Smooth muscle cell (in vitro differentiated cells): Measurements from ENCODE around the gene SPECC1. TPM values are rescaled to one million over a fixed set of nuclear protein-coding genes. Genes with fewer than 3 reads are reported as not detected.
"Not testable (repeated sequence)": the region's sequence is repeated elsewhere in the genome, so short reads cannot be mapped to it uniquely, and the experiment has no call there.

Experiments
- DNase-seq: peaks from one replicate; lab custom pipeline; 2025; ENCODE audit not compliant: unreplicated experiment; lab: John Stamatoyannopoulos, UW
- H2AFZ ChIP-seq: fragments of 200-600 bp; sonication (generic); 2 replicates; pipeline ENCODE4 v1.6.0; 2016; ENCODE audit warnings: antibody characterized with exemption, low read depth, mild to moderate bottlenecking
- H3F3A ChIP-seq: fragments of 200-600 bp; sonication (generic); 2 replicates; pipeline ENCODE4 v1.6.0; 2017; ENCODE audit warnings: antibody characterized with exemption, low read depth
- H3K27ac ChIP-seq: fragments of 200-600 bp; sonication (generic); 2 replicates; pipeline ENCODE4 v1.5.1; 2016; ENCODE audit warnings: low read depth, mild to moderate bottlenecking
- H3K27me3 ChIP-seq: fragments of 200-600 bp; sonication (generic); 2 replicates; pipeline ENCODE4 v1.6.1; 2016; ENCODE audit warnings: low read depth, mild to moderate bottlenecking
- H3K36me3 ChIP-seq: fragments of 200-600 bp; sonication (generic); 2 replicates; pipeline ENCODE4 v1.5.1; 2016; ENCODE audit warnings: low read depth
- H3K4me1 ChIP-seq: fragments of 200-600 bp; sonication (generic); 2 replicates; pipeline ENCODE4 v1.5.1; 2016; ENCODE audit warnings: low read depth
- H3K4me2 ChIP-seq: fragments of 200-600 bp; sonication (generic); 2 replicates; pipeline ENCODE4 v1.6.0; 2016; ENCODE audit warnings: mild to moderate bottlenecking
- H3K4me3 ChIP-seq: fragments of 200-600 bp; sonication (generic); 2 replicates; pipeline ENCODE4 v1.5.1; 2016; ENCODE audit warnings: mild to moderate bottlenecking
- H3K79me2 ChIP-seq: fragments of 200-600 bp; sonication (generic); 2 replicates; pipeline ENCODE4 v1.6.0; 2016; ENCODE audit warnings: low read depth, mild to moderate bottlenecking
- H3K9ac ChIP-seq: fragments of 200-600 bp; sonication (generic); 2 replicates; pipeline ENCODE4 v1.6.0; 2016; ENCODE audit warnings: low read depth
- H3K9me3 ChIP-seq: fragments of 200-600 bp; sonication (generic); replicated peaks from 2 replicates; pipeline ENCODE4 v1.5.1; 2016; ENCODE audit warnings: low read depth
- H4K20me1 ChIP-seq: fragments of 200-600 bp; sonication (generic); 2 replicates; pipeline ENCODE4 v1.6.0; 2016; ENCODE audit warnings: low read depth
- CTCF ChIP-seq: fragments of 200-600 bp; sonication (generic); IDR thresholded peaks from 2 replicates; pipeline ENCODE4 v1.5.1; 2017; ENCODE audit warnings: borderline replicate concordance, mild to moderate bottlenecking, antibody characterized with exemption; ENCODE audit not compliant: insufficient read depth, poor library complexity, severe bottlenecking
- WGBS: methylation state at CpG from one replicate; pipeline ENCODE4 v1.1.7; 2016; ENCODE audit warnings: low lambda C conversion rate; 5-methylcytosine and 5-hydroxymethylcytosine counted together
- polyA plus RNA-seq: library from polyadenylated mRNA; unstranded; fragments of >200 nt; fragmentation: Nextera tagmentation; extraction: Ambion mirVana; gene quantifications from 2 replicates; pipeline ENCODE4 v1.2.1, GENCODE V29; 2016
- total RNA-seq: library from RNA; depleted of rRNA; stranded (reverse); fragments of >200 nt; gene quantifications from 2 replicates; pipeline ENCODE4 v1.2.3, GENCODE V29; 2014

SPECC1 gene
- total and polyA plus RNA-seq, 2 experiments from 2014 or later = 20.0 to 72.0 TPM

DNA sequence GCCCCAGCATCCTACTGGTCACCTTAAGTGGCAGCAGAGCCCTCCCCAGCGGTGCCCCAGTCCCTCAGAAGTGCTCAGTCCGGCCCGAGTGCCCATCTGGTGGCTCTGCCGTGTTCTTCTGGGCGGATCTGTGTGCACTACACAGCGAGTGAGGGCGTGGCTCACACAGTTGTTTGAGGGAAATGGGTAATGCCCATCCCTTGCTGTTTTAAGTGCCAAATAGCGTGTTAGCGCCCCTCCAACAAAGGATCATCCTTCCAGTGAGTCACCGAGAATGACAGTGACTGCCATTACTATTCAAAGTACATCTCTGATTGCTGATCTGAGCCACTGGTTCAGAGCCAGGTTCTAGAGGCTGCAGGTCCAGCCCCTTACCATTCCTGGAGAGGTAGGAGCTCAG lies 306.2 kb downstream of the SPECC1 start:
- Histone ChIP-seq H2AFZ (no peak overlapping the region), H3K9me3 (no peaks in the 10 kb centered on the region), H4K20me1 (no peaks in the 10 kb centered on the region), H3K36me3 (no peaks in the 10 kb centered on the region), H3K27ac (no peak overlapping the region), H3K9ac (no peak overlapping the region), H3K4me2 (no peak overlapping the region), H3K4me3 (no peak overlapping the region), H3K4me1 (no peaks in the 10 kb centered on the region), H3K79me2 (no peaks in the 10 kb centered on the region), H3K27me3 (no peaks in the 10 kb centered on the region), H3F3A (no peaks in the 10 kb centered on the region)
- no peak for DNase-seq
- WGBS = 98% methylated on average over 10 of the region's 10 CpGs
- no peak for TF ChIP-seq CTCF

DNA sequence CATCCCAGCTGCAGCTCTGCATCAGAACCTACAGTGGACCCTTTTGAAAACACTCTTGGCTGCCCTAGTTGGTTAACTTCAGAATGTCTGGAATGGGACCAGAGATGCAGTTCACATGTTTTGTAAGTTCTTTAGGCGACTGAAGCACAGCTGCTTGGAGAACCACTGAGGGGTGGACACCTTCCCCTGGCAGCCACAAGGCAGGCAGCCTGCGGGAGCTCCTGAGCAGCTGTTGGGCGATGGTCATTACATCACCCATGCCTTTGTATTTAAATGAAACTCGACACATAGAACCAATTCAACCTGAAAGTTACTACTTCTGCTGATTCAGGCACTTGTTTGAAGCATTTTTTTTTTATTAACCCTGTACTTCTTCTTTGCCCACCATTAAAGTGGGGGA lies 306.7 kb downstream of the SPECC1 start:
- Histone ChIP-seq H2AFZ (no peak overlapping the region), H4K20me1 (no peaks in the 10 kb centered on the region), H3F3A (no peaks in the 10 kb centered on the region), H3K27me3 (no peaks in the 10 kb centered on the region), H3K9ac (no peak overlapping the region), H3K79me2 (no peaks in the 10 kb centered on the region), H3K36me3 (no peaks in the 10 kb centered on the region), H3K4me2 (no peak overlapping the region), H3K27ac (no peak overlapping the region), H3K4me3 (no peak overlapping the region), H3K4me1 (no peaks in the 10 kb centered on the region), H3K9me3 (no peaks in the 10 kb centered on the region)
- no peak for TF ChIP-seq CTCF
- DNase-seq = no peak
- 95% methylated on average over 4 of the region's 4 CpGs for WGBS

DNA sequence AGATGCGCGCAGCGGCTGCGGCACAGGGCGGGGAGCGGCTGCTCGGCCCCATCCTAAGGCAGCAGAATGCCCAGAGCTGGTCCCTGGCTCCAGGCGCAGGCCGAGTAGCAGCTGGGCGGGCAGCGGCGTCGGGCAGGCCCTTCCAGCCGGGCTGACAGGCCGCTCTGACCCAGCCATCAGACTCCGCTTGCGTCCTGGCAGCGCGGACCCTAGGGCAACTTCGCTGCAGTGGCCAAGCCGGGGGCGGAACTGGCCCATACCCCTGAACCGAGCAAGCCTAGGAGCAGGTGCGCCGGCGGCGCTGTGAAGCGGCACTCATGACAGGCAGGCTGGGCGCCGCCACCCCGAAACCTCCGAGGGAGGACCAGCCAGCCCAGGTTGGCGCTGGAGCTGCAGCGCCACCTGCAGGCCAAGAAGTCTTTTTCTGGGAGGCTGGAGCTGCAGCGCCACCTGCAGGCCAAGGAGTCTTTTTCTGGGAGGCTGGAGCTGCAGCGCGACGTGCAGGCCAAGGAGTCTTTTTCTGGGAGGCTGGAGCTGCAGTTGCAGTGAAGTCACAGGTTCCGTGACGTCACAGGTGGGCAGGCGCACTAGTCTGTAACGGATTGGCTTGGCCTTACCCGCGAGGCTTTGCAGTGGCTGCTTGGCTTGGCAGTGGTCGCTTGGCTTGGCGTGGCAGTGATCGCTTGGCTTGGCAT lies 311.5 kb downstream of the SPECC1 start:
- not testable (repeated sequence) for H3K27me3 ChIP-seq, H3K79me2 ChIP-seq, H3K36me3 ChIP-seq, H3K9me3 ChIP-seq, H4K20me1 ChIP-seq, H3K4me1 ChIP-seq, H2AFZ ChIP-seq, H3K9ac ChIP-seq, H3K27ac ChIP-seq, H3F3A ChIP-seq
- 31% methylated on average over 42 of the region's 47 CpGs for WGBS
- DNase-seq = peak; percentile 18
- peak; percentile 99 for TF ChIP-seq CTCF
- Histone ChIP-seq H3K4me3 (peak overlapping the region; percentile 53), H3K4me2 (peak overlapping the region; percentile 85)

- not testable (repeated sequence) for H3K36me3 ChIP-seq, H3K9me3 ChIP-seq, DNase-seq, H3K9ac ChIP-seq, H3F3A ChIP-seq, H4K20me1 ChIP-seq, H3K4me3 ChIP-seq, H3K4me2 ChIP-seq, H3K4me1 ChIP-seq, H3K27ac ChIP-seq, H3K79me2 ChIP-seq, H2AFZ ChIP-seq, H3K27me3 ChIP-seq
- over 99% methylated on average over 18 of the region's 32 CpGs for WGBS
Measured at GRCh38 chr17:20321357-20321756, 312.2 kb downstream of the SPECC1 start.

- not testable (repeated sequence) for H3K36me3 ChIP-seq, H3K79me2 ChIP-seq, H3K4me1 ChIP-seq, H3K4me3 ChIP-seq, H3F3A ChIP-seq, H3K9me3 ChIP-seq, H3K27ac ChIP-seq, H2AFZ ChIP-seq, DNase-seq, H3K27me3 ChIP-seq, H3K9ac ChIP-seq, H4K20me1 ChIP-seq, H3K4me2 ChIP-seq
- 84% methylated on average over 2 of the region's 3 CpGs for WGBS
Measured at GRCh38 chr17:20327739-20328138, 318.6 kb downstream of the SPECC1 start.

- DNase-seq, H3K9me3 ChIP-seq: not testable (repeated sequence)
- 100% methylated on average over 2 of the region's 3 CpGs for WGBS
Measured at GRCh38 chr17:20351405-20351804, 342.2 kb downstream of the SPECC1 start.

More at GRCh38 chr17:20351405-20351804, 342.2 kb downstream of the SPECC1 start:
- not testable (repeated sequence) for H3K4me3 ChIP-seq, H2AFZ ChIP-seq, H4K20me1 ChIP-seq, H3K9ac ChIP-seq, H3F3A ChIP-seq, H3K27ac ChIP-seq, H3K36me3 ChIP-seq, H3K4me1 ChIP-seq, H3K79me2 ChIP-seq, H3K4me2 ChIP-seq, H3K27me3 ChIP-seq
